Ovary (tissue), 10 donors: ENCODE data around the gene YY1. TPM values are rescaled to one million over a fixed set of nuclear protein-coding genes. Genes with fewer than 3 reads are reported as not detected.

ENCODE experiments used
- DNase-seq, 5 donors: peaks; one replicate each; pipeline ENCODE4 v3.0.0-alpha.2; 2019 to 2020
- H3K27ac ChIP-seq, 2 donors: fragments of 200-600 bp; one replicate each; pipeline versions ENCODE4 v1.5.1 to v1.8.0; 2019 to 2022
- H3K27me3 ChIP-seq: fragments of 200-600 bp; one replicate; pipeline ENCODE4 v1.8.0; 2022
- H3K36me3 ChIP-seq: fragments of 200-600 bp; sonication (generic); one replicate; pipeline ENCODE4 v1.5.1; 2019
- H3K4me1 ChIP-seq: one replicate; pipeline ENCODE4 v1.8.1; 2013; ENCODE audit warnings: mild to moderate bottlenecking, moderate library complexity; ENCODE audit not compliant: insufficient read depth
- H3K4me3 ChIP-seq: fragments of 200-600 bp; sonication (generic); one replicate; pipeline ENCODE4 v1.5.1; 2017
- H3K9me3 ChIP-seq, 2 donors: fragments of 200-600 bp in 1 of 2; sonication (generic) in 1 of 2; one replicate each; pipeline versions ENCODE4 v1.5.1 to v1.8.1; 2013 to 2019; ENCODE audit warnings: mild to moderate bottlenecking in 1 of 2, moderate library complexity in 1 of 2
- EP300 ChIP-seq: sonication (generic); formaldehyde crosslinking; IDR thresholded peaks from one replicate; pipeline ENCODE4 v1.6.1; 2017; ENCODE audit warnings: antibody characterized with exemption
- POLR2A ChIP-seq: fragments of 450-650 bp; IDR thresholded peaks from one replicate; pipeline ENCODE4 v1.6.1; 2017; ENCODE audit warnings: antibody characterized with exemption, mild to moderate bottlenecking, moderate library complexity
- WGBS, 3 donors: extraction: QIAGEN DNeasy Blood & Tissue Kit in 1 of 3; methylation state at CpG; one replicate each; pipeline versions ENCODE4 v1.1.5 to v1.1.7; 2013 to 2017; 5-methylcytosine and 5-hydroxymethylcytosine counted together
- intact Hi-C, 4 donors: fragments of 100-400 bp; cut with DNase I; formaldehyde crosslinking; loops; one replicate each; pipeline versions ENCODE4 v1.11.0 to v1.15.1; 2022 to 2023
- long read RNA-seq, 3 donors: library from polyadenylated mRNA in 2 of 3; unstranded in 2 of 3; transcript quantifications; one replicate each; pipeline ENCODE4 v2.0.0 and lab custom pipeline, GENCODE V29; 2021 to 2026
- polyA plus RNA-seq, 2 donors: library from polyadenylated mRNA; stranded (reverse); fragments of 200-250 nt in 1 of 2; fragments of 350-450 nt in 1 of 2; fragmentation: Illumina TruSeq in 1 of 2; extraction: RNeasy Lipid Tissue Mini Kit (QIAGEN cat#74804) in 1 of 2; gene quantifications; one replicate each; pipeline ENCODE4 v1.2.3, GENCODE V29; 2013 to 2014
- total RNA-seq, 7 donors: library from RNA; depleted of rRNA in 2 of 7; stranded (reverse); fragments of >200 nt in 2 of 7; fragmentation: NEBNext Ultra II Directional in 3 of 7; extraction: Animal tissue kit (Norgen Biotek cat#: 25700) in 3 of 7; gene quantifications; one replicate each; pipeline versions ENCODE4 v1.1.0 to v1.2.4, GENCODE V29; 2016 to 2023
- TF ChIP-seq, protein P1 (sequence below), 3 donors: fragments of 450-650 bp in 2 of 3; fragments of 200-600 bp in 1 of 3; IDR thresholded peaks; one replicate each; pipeline versions ENCODE4 v1.5.1 to v1.8.0; 2016 to 2022; ENCODE audit warnings: antibody characterized with exemption in 3 of 3, mild to moderate bottlenecking in 1 of 3
- donor health status: DM: no; HTN: no; CAD: no; lungs with moderate emphysema.
- donor health status: DM: no; HTN: no; CAD: no.
- donor health status: Bipolar disorder and iron deficiency.
- donor health status: DM: yes; HTN: yes; CAD: no.
- donor health status: DM: no; HTN: no; CAD: no.
- donor health status: DM: yes; HTN: yes; CAD: no.

YY1 gene
- total RNA-seq (10 to 100 TPM; 37.0 to 68.6 (median 58.1) TPM), polyA plus RNA-seq (10 to 100 TPM; 24.1 to 75.8 TPM)
- long read RNA-seq, donor 1, full-length matches to known transcripts = 17 of 34 reads
- long read RNA-seq, donor 1, partial matches to known transcripts = 2 of 34 reads
- long read RNA-seq, donor 1, other reads (novel, unspliced or antisense) = 15 of 34 reads
- long read RNA-seq, donor 2, full-length matches to known transcripts = 47 of 121 reads
- long read RNA-seq, donor 2, partial matches to known transcripts = 69 of 121 reads
- long read RNA-seq, donor 2, other reads (novel, unspliced or antisense) = 5 of 121 reads
- long read RNA-seq, donor 3, full-length matches to known transcripts = 48 of 58 reads
- long read RNA-seq, donor 3, partial matches to known transcripts = 0 of 58 reads
- long read RNA-seq, donor 3, other reads (novel, unspliced or antisense) = 10 of 58 reads

DNA sequence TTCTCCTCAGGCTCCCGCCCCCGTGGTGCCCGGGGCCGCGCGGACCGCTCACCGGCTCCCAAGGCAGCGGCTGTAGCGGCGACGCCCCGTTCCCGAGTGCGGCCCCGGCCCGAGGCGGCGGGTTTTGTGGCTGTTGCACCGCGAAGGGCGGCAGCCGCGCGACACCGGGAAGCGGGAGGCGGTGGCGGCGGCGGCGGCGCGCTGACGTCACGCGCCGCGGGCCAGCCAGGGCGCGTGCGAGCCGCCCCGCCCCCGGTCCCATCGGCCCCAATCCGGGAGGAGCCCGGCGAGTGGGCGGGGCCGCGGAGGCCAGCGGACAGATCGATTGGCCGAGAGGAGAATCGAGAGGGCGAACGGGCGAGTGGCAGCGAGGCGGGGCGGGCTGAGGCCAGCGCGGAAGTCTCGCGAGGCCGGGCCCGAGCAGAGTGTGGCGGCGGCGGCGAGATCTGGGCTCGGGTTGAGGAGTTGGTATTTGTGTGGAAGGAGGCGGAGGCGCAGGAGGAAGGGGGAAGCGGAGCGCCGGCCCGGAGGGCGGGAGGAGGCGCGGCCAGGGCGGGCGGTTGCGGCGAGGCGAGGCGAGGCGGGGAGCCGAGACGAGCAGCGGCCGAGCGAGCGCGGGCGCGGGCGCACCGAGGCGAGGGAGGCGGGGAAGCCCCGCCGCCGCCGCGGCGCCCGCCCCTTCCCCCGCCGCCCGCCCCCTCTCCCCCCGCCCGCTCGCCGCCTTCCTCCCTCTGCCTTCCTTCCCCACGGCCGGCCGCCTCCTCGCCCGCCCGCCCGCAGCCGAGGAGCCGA, at the start of gene YY1:
Gene YY1 (plus strand): TSS at position 726 of the 792 bp plus-strand sequence. CDS start 101 bp downstream, outside the sequence.
- no peaks in the 10 kb centered on the region for H3K27me3 ChIP-seq
- WGBS, 3 donors = 0% methylated on average over 33 to 116 of the region's 125 CpGs
- no peaks in the 10 kb centered on the region for H3K36me3 ChIP-seq
- H3K9me3 ChIP-seq = no peaks in the 10 kb centered on the region
- intact Hi-C loops = loop anchor here in 1 of 4 donors (5.0 kb wide), 1 partner anchor 139 kb away; the partner anchor contains the start of gene WDR25
- peak; percentile 99 to 100 (median 99) for DNase-seq
- peaks cover 9% of the 10 kb centered on the region for H3K4me1 ChIP-seq
- TF ChIP-seq EP300 = no peak
- TF ChIP-seq, protein P1, sequence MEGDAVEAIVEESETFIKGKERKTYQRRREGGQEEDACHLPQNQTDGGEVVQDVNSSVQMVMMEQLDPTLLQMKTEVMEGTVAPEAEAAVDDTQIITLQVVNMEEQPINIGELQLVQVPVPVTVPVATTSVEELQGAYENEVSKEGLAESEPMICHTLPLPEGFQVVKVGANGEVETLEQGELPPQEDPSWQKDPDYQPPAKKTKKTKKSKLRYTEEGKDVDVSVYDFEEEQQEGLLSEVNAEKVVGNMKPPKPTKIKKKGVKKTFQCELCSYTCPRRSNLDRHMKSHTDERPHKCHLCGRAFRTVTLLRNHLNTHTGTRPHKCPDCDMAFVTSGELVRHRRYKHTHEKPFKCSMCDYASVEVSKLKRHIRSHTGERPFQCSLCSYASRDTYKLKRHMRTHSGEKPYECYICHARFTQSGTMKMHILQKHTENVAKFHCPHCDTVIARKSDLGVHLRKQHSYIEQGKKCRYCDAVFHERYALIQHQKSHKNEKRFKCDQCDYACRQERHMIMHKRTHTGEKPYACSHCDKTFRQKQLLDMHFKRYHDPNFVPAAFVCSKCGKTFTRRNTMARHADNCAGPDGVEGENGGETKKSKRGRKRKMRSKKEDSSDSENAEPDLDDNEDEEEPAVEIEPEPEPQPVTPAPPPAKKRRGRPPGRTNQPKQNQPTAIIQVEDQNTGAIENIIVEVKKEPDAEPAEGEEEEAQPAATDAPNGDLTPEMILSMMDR (IDR thresholded peaks at IDR 0.05) = peak in 1 of 3 donors; percentile 8
- TF ChIP-seq POLR2A = peak; percentile 86
- peak within 1 kb of the TSS; percentile 94 to 97 for H3K27ac ChIP-seq
- peak within 1 kb of the TSS; percentile 92 for H3K4me3 ChIP-seq

DNA sequence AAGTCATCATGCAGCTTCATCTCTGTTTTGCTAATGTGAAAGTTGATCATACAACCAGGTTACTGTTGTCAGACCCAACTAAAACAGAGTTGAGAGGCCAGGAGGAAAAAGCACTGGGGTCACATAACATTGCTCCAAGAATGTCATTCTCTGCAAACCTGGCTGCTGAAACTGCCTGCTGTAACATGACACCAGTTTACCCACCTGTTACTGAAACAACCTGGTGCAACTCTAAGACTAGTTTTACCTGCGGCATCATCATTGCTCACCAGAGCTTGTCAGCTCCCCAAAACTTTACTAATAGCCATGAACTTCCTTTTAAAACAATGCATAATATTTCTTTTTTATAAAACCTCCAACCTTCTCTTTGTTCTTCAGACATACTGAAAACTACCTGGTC, 48.8 kb upstream of the YY1 start:
- Histone ChIP-seq H3K4me1 (no peaks in the 10 kb centered on the region), H3K36me3 (no peaks in the 10 kb centered on the region), H3K4me3 (no peak overlapping the region), H3K27ac (no peak overlapping the region), H3K27me3 (no peaks in the 10 kb centered on the region), H3K9me3 (no peaks in the 10 kb centered on the region)
- intact Hi-C loops = loop anchor here (10.0 kb wide), 2 partner anchors 205 to 215 kb away; no protein-coding TSS in a partner anchor
- no peak for TF ChIP-seq EP300
- no peak for TF ChIP-seq POLR2A
- TF ChIP-seq, protein P1 (IDR thresholded peaks at IDR 0.05) = no peak
- WGBS, 3 donors = 95 to 100% (median 100%) methylated on average over 1 of the region's 1 CpG
- no peak for DNase-seq

DNA sequence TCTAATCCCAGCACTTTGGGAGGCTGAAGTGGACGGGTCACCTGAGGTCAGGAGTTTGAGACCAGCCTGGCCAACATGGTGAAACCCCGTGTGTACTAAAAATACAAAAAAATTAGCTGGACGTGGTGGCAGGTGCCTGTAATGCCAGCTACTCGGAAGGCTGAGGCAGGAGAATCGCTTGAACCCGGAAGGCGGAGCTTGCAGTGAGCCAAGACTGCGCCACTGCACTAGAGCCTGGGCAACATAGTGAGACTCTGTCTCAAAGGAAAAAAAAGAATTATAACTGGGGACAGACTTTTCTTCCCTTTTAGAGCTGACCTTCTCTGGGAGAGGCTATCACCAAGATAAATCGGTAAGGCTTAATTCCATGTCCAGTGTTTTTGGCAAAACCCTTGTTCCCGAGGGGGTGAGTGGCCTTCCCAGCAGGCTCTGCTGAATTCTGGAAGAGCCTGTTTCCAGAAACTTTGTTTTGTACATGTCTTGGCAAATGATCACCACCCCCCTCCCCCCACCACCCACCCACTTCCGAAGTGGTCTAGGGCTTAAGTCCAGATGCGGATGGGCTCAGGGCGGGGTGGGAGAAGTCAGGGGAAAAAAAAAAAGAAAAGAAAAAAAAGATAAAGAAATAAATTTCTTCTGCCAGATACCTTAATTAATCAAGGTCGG, 47.2 kb upstream of the YY1 start:
- intact Hi-C loops = loop anchor here (10.0 kb wide), 2 partner anchors 207 to 217 kb away; no protein-coding TSS in a partner anchor
- WGBS, 3 donors = 54 to 56% (median 54%) methylated on average over 14 of the region's 14 CpGs
- TF ChIP-seq, protein P1 (IDR thresholded peaks at IDR 0.05) = no peak
- TF ChIP-seq POLR2A = no peak
- TF ChIP-seq EP300 = no peak
- H3K36me3 ChIP-seq = no peaks in the 10 kb centered on the region
- DNase-seq = peak in 2 of 5 donors; percentile 43 to 54
- no peaks in the 10 kb centered on the region for H3K27me3 ChIP-seq
- no peaks in the 10 kb centered on the region for H3K9me3 ChIP-seq
- peak overlapping the region; percentile 38 for H3K4me3 ChIP-seq
- H3K27ac ChIP-seq = peak overlapping the region; percentile 78 to 88
- no peaks in the 10 kb centered on the region for H3K4me1 ChIP-seq

DNA sequence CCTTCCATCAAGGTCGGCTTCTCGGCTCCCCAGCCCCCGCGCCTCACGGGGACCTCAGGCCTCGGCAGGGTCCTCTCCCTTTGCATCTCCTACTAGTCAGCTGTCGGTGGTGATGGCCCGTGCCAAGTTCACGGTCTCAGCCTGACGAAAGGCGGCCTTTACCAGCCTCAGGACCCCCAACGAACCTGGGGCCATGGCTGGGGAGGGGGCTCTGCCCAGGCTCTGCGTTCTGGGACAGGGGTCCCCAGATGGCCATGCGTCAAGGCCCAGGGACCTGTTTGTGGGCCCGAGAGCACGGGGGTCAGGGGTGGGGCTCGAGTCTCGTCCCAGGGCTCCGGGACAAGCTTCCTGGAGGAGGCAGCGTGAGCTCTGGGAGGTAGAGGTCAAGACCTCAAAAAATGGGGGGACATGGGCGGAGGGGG, 46.7 kb upstream of the YY1 start:
- TF ChIP-seq, protein P1 (IDR thresholded peaks at IDR 0.05) = no peak
- TF ChIP-seq EP300 = no peak
- no peak for TF ChIP-seq POLR2A
- no peaks in the 10 kb centered on the region for H3K27me3 ChIP-seq
- no peaks in the 10 kb centered on the region for H3K4me1 ChIP-seq
- WGBS, 3 donors = 18 to 22% (median 20%) methylated on average over 20 to 21 of the region's 21 CpGs
- intact Hi-C loops = loop anchor here (10.0 kb wide), 2 partner anchors 207 to 217 kb away; no protein-coding TSS in a partner anchor
- H3K4me3 ChIP-seq = peak overlapping the region; percentile 38
- peak overlapping the region; percentile 78 to 88 for H3K27ac ChIP-seq
- H3K36me3 ChIP-seq = no peaks in the 10 kb centered on the region
- peak; percentile 49 to 71 (median 65) for DNase-seq
- no peaks in the 10 kb centered on the region for H3K9me3 ChIP-seq
